HEK293 (cell line): ENCODE results near the gene GNAZ.

Experiments used
- CTCF ChIA-PET: fragments of 350-600 bp; formaldehyde crosslinking; extraction: SDS; loops from one replicate; lab custom pipeline; 2021; ENCODE audit warnings: antibody characterized with exemption; lab: Yijun Ruan, JAX
- POLR2A ChIA-PET: fragments of 300-600 bp; formaldehyde crosslinking; extraction: SDS; loops from one replicate; lab custom pipeline; 2020; ENCODE audit warnings: antibody characterized with exemption, inconsistent platforms; lab: Yijun Ruan, JAX
- H3K27ac ChIP-seq: fragments of 200-500 bp; sonication (Bioruptor generic); 2 replicates; pipeline ENCODE4 v1.5.1; 2014; ENCODE audit warnings: low read depth, low read length, control low read depth, inconsistent platforms; ENCODE audit errors: extremely low read depth
- H3K36me3 ChIP-seq, 2 experiments: fragments of 200-500 bp in 1 of 2; sonication (Bioruptor generic) in 1 of 2; 1 replicate in 1 of 2; 2 replicates in 1 of 2; pipeline ENCODE4 v1.5.1; 2014 to 2017; ENCODE audit warnings: inconsistent platforms in 2 of 2, low read length in 2 of 2; ENCODE audit not compliant: control insufficient read depth in 2 of 2, insufficient read depth in 1 of 2
- H3K4me1 ChIP-seq: fragments of 200-500 bp; sonication (Bioruptor generic); 2 replicates; pipeline ENCODE4 v1.5.1; 2014; ENCODE audit warnings: mild to moderate bottlenecking, low read length, inconsistent platforms; ENCODE audit not compliant: control insufficient read depth, insufficient read depth
- H3K4me3 ChIP-seq: 2 replicates; pipeline ENCODE4 v1.5.1; 2011; ENCODE audit warnings: low read depth, mild to moderate bottlenecking, control low read depth, low read length, moderate library complexity
- H3K9me3 ChIP-seq: fragments of 200-500 bp; sonication (Bioruptor generic); 2 replicates; pipeline ENCODE4 v1.5.1; 2014; ENCODE audit warnings: low read depth, low read length, inconsistent platforms; ENCODE audit not compliant: control insufficient read depth, insufficient read depth
- GLIS2 ChIP-seq: fragments of 450-650 bp; formaldehyde crosslinking; IDR thresholded peaks from 2 replicates; pipeline ENCODE4 v1.5.1; 2016; ENCODE audit warnings: missing biosample characterization, missing genetic modification characterization
- PRDM10 ChIP-seq: fragments of 450-650 bp; formaldehyde crosslinking; IDR thresholded peaks from 2 replicates; pipeline ENCODE4 v1.5.1; 2016; ENCODE audit warnings: missing biosample characterization, missing genetic modification characterization
- ZBTB44 ChIP-seq: fragments of 450-650 bp; IDR thresholded peaks from 2 replicates; pipeline ENCODE4 v1.5.1; 2018; ENCODE audit warnings: missing biosample characterization, mild to moderate bottlenecking, missing genetic modification characterization
- ZFP41 ChIP-seq: fragments of 450-650 bp; formaldehyde crosslinking; IDR thresholded peaks from 2 replicates; pipeline ENCODE4 v1.5.1; 2016; ENCODE audit warnings: missing biosample characterization, missing genetic modification characterization, borderline replicate concordance
- ZNF155 ChIP-seq: fragments of 450-650 bp; formaldehyde crosslinking; IDR thresholded peaks from 2 replicates; pipeline ENCODE4 v1.5.1; 2016; ENCODE audit warnings: missing biosample characterization, missing genetic modification characterization
- ZNF16 ChIP-seq: fragments of 450-650 bp; formaldehyde crosslinking; IDR thresholded peaks from 2 replicates; pipeline ENCODE4 v1.5.1; 2016; ENCODE audit warnings: low read depth, missing biosample characterization, missing genetic modification characterization
- ZNF211 ChIP-seq: fragments of 450-650 bp; formaldehyde crosslinking; IDR thresholded peaks from 2 replicates; pipeline ENCODE4 v1.5.1; 2016; ENCODE audit warnings: low read depth, missing biosample characterization, missing genetic modification characterization
- ZNF248 ChIP-seq: fragments of 450-650 bp; formaldehyde crosslinking; IDR thresholded peaks from 2 replicates; pipeline ENCODE4 v1.5.1; 2017; ENCODE audit warnings: missing biosample characterization, missing genetic modification characterization
- ZNF280D ChIP-seq: fragments of 450-650 bp; formaldehyde crosslinking; IDR thresholded peaks from 2 replicates; pipeline ENCODE4 v1.5.1; 2016; ENCODE audit warnings: missing biosample characterization, missing genetic modification characterization
- ZNF354C ChIP-seq: fragments of 450-650 bp; formaldehyde crosslinking; IDR thresholded peaks from 2 replicates; pipeline ENCODE4 v1.5.1; 2016; ENCODE audit warnings: missing biosample characterization, missing genetic modification characterization, low read depth, borderline replicate concordance
- ZNF37A ChIP-seq: fragments of 450-650 bp; IDR thresholded peaks from 2 replicates; pipeline ENCODE4 v1.5.1; 2018; ENCODE audit warnings: missing biosample characterization, missing genetic modification characterization
- ZNF488 ChIP-seq: fragments of 450-650 bp; formaldehyde crosslinking; IDR thresholded peaks from 2 replicates; pipeline ENCODE4 v1.5.1; 2016; ENCODE audit warnings: missing biosample characterization, missing genetic modification characterization
- ZNF518A ChIP-seq: fragments of 450-650 bp; formaldehyde crosslinking; conservative IDR thresholded peaks from 2 replicates; pipeline ENCODE4 v1.5.1; 2016; ENCODE audit warnings: low read depth, missing biosample characterization, missing genetic modification characterization
- ZNF549 ChIP-seq: fragments of 450-650 bp; IDR thresholded peaks from 2 replicates; pipeline ENCODE4 v1.5.1; 2018; ENCODE audit warnings: missing biosample characterization, missing genetic modification characterization, mild to moderate bottlenecking, inconsistent platforms, moderate library complexity
- ZNF707 ChIP-seq: fragments of 450-650 bp; formaldehyde crosslinking; IDR thresholded peaks from 2 replicates; pipeline ENCODE4 v1.5.1; 2016; ENCODE audit warnings: missing biosample characterization, missing genetic modification characterization
- ZNF747 ChIP-seq: fragments of 450-650 bp; formaldehyde crosslinking; IDR thresholded peaks from 2 replicates; pipeline ENCODE4 v1.5.1; 2016; ENCODE audit warnings: missing biosample characterization, missing genetic modification characterization
- TF ChIP-seq, protein P1 (sequence below): fragments of 450-650 bp; formaldehyde crosslinking; IDR thresholded peaks from 2 replicates; pipeline ENCODE4 v1.5.1; 2016; ENCODE audit warnings: missing biosample characterization, missing genetic modification characterization
- TF ChIP-seq, protein P2 (sequence below): fragments of 450-650 bp; formaldehyde crosslinking; IDR thresholded peaks from 2 replicates; pipeline ENCODE4 v1.5.1; 2016; ENCODE audit warnings: missing biosample characterization, missing genetic modification characterization

The GNAZ gene

GRCh38 chr22:23104187-23104971, 34.1 kb downstream of the GNAZ start:
- ChIA-PET CTCF (interaction anchor here (0.6 to 1.1 kb wide), 3 partner anchors 255 to 898 kb away, joined by 3 read pairs; no protein-coding TSS in a partner anchor), POLR2A (interaction anchor here (1.2 kb wide), 1 partner anchor 41 kb away, joined by 3 read pairs; the partner anchor contains the start of gene RAB36)
- Histone ChIP-seq H3K4me1 (no peaks in the 10 kb centered on the region), H3K9me3 (no peaks in the 10 kb centered on the region), H3K27ac (no peak overlapping the region), H3K4me3 (no peak overlapping the region), H3K36me3 (peaks cover 0 to 82% of the 10 kb centered on the region in 2 experiments; a peak in 1 of 3 replicates)
- TF ChIP-seq ZNF37A (tag by site-specific recombination) = no peak
- TF ChIP-seq, protein P1, sequence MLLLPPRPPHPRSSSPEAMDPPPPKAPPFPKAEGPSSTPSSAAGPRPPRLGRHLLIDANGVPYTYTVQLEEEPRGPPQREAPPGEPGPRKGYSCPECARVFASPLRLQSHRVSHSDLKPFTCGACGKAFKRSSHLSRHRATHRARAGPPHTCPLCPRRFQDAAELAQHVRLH (tag by site-specific recombination) = no peak
- TF ChIP-seq ZNF211 = no peak
- TF ChIP-seq PRDM10 (tag by site-specific recombination) = no peak
- TF ChIP-seq ZNF248 = no peak
- no peak for TF ChIP-seq ZNF549
- TF ChIP-seq ZNF280D (tag by site-specific recombination) = no peak
- TF ChIP-seq ZNF518A (tag by site-specific recombination) = no peak
- TF ChIP-seq ZNF354C (tag by site-specific recombination) = no peak
- TF ChIP-seq, protein P2, sequence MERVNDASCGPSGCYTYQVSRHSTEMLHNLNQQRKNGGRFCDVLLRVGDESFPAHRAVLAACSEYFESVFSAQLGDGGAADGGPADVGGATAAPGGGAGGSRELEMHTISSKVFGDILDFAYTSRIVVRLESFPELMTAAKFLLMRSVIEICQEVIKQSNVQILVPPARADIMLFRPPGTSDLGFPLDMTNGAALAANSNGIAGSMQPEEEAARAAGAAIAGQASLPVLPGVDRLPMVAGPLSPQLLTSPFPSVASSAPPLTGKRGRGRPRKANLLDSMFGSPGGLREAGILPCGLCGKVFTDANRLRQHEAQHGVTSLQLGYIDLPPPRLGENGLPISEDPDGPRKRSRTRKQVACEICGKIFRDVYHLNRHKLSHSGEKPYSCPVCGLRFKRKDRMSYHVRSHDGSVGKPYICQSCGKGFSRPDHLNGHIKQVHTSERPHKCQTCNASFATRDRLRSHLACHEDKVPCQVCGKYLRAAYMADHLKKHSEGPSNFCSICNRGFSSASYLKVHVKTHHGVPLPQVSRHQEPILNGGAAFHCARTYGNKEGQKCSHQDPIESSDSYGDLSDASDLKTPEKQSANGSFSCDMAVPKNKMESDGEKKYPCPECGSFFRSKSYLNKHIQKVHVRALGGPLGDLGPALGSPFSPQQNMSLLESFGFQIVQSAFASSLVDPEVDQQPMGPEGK (tag by site-specific recombination) = no peak
- TF ChIP-seq ZBTB44 (tag by site-specific recombination) = no peak
- no peak for TF ChIP-seq ZNF707 (tag by site-specific recombination)
- TF ChIP-seq ZNF488 = no peak
- no peak for TF ChIP-seq ZNF747
- TF ChIP-seq ZNF155 = no peak
- TF ChIP-seq GLIS2 (tag by site-specific recombination) = no peak
- no peak for TF ChIP-seq ZFP41
- no peak for TF ChIP-seq ZNF16 (tag by site-specific recombination)
